ENCODE data around the gene CNFN. TPM values are rescaled to one million over a fixed set of nuclear protein-coding genes. Genes with fewer than 3 reads are reported as not detected.

The CNFN gene
- total RNA-seq, 4 donors from 2014 or later: 530 to 1,759 (median 921) TPM

DNA sequence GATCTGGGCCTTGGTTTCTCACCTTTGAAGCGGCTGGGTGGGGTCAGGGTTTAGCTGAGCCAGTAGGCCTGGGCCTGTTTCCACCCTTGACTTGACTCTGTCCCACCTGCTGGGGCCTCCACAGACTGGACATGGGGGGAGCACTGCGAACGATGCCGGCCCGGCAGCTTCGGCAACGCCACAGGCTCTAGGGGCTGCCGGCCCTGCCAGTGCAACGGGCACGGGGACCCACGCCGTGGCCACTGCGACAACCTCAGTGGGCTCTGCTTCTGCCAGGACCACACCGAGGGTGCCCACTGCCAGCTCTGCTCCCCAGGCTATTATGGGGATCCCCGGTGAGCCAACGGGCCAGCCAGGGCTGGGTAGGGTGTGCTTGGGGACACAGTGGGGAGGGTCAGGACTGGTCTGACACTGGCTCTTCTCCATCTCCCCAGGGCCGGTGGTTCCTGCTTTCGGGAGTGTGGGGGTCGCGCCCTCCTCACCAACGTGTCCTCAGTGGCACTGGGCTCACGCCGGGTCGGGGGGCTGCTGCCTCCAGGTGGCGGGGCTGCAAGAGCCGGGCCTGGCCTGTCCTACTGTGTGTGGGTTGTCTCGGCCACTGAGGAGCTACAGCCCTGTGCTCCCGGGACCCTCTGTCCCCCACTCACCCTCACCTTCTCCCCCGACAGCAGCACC lies 36.6 kb downstream of the CNFN start:
- Histone ChIP-seq H3K4me3 (no peak overlapping the region), H3K36me3 (peaks cover 3 to 93% (median 10%) of the 10 kb centered on the region in 3 donors), H3K9me3 (no peaks in the 10 kb centered on the region), H3K27ac (no peak overlapping the region), H3K27me3 (no peaks in the 10 kb centered on the region), H3K4me1 (peaks cover 0 to 4% (median 0%) of the 10 kb centered on the region in 3 donors)
- intact Hi-C loops (cut with DNase I): no loop called here
- TF ChIP-seq, protein P1, sequence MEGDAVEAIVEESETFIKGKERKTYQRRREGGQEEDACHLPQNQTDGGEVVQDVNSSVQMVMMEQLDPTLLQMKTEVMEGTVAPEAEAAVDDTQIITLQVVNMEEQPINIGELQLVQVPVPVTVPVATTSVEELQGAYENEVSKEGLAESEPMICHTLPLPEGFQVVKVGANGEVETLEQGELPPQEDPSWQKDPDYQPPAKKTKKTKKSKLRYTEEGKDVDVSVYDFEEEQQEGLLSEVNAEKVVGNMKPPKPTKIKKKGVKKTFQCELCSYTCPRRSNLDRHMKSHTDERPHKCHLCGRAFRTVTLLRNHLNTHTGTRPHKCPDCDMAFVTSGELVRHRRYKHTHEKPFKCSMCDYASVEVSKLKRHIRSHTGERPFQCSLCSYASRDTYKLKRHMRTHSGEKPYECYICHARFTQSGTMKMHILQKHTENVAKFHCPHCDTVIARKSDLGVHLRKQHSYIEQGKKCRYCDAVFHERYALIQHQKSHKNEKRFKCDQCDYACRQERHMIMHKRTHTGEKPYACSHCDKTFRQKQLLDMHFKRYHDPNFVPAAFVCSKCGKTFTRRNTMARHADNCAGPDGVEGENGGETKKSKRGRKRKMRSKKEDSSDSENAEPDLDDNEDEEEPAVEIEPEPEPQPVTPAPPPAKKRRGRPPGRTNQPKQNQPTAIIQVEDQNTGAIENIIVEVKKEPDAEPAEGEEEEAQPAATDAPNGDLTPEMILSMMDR (IDR thresholded peaks at IDR 0.05): no peak
- no peak for DNase-seq
- 83 to 94% methylated on average over 2 to 10 of the region's 29 CpGs for WGBS, 2 donors

DNA sequence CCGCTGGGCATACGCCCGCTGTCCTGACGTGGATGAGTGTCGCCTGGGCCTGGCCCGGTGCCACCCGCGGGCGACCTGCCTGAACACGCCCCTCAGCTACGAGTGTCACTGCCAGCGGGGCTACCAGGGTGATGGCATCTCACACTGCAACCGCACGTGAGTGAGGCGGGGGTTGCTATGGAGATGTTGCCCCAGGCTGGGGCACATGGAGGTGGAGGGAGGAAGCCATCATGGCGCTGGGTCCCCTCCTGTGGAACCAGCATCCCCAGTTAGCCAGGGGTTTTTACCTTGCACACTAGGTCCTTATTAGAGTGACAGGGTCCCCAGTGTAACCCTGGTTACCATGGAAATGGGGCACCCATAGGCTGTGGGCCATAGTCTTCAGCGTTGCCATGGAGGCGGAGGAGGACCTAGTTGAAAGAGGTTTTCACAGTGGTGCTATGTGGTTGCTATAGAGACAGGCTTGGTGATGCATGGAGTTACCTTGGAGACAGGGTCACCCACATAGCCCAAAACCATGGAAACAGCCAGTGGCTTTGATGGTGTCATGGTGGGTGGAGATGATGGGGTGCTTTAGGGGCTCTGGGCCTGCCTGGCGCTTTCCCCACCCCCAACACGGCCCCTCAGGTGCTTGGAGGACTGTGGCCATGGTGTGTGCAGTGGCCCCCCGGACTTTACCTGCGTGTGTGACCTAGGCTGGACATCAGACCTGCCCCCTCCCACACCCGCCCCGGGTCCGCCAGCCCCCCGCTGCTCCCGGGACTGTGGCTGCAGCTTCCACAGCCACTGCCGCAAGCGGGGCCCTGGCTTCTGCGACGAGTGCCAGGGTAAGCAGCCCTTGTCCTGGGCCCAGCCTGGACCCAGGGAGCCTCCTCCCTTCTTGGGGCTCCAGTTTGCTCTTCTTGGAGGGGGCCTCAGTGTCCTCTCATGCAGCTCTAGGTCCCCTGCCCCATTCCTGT lies 37.5 kb downstream of the CNFN start:
- H3K4me3 ChIP-seq: no peak overlapping the region
- TF ChIP-seq, protein P1 (IDR thresholded peaks at IDR 0.05): no peak
- no peak for TF ChIP-seq POLR2A (IDR thresholded peaks at IDR 0.05)
- intact Hi-C loops (cut with DNase I): no loop called here
- H3K9me3 ChIP-seq: no peaks in the 10 kb centered on the region
- DNase-seq: no peak
- 93% methylated on average over 5 of the region's 31 CpGs; no CpG with 5 or more reads in 1 of the 2 donors for WGBS, 2 donors
- no peak overlapping the region for H3K27ac ChIP-seq
- H3K27me3 ChIP-seq: no peaks in the 10 kb centered on the region
- H3K36me3 ChIP-seq: peaks cover 3 to 93% (median 10%) of the 10 kb centered on the region in 3 donors
- peaks cover 0 to 12% (median 0%) of the 10 kb centered on the region in 3 donors for H3K4me1 ChIP-seq

- no peak for TF ChIP-seq POLR2A (IDR thresholded peaks at IDR 0.05)
- TF ChIP-seq, protein P1 (IDR thresholded peaks at IDR 0.05): no peak
- intact Hi-C loops (cut with DNase I): no loop called here
- Histone ChIP-seq H3K27me3 (no peaks in the 10 kb centered on the region), H3K4me1 (peaks cover 0 to 20% (median 0%) of the 10 kb centered on the region in 3 donors), H3K27ac (no peak overlapping the region), H3K36me3 (peaks cover 0 to 80% (median 0%) of the 10 kb centered on the region in 3 donors), H3K4me3 (no peak overlapping the region), H3K9me3 (no peaks in the 10 kb centered on the region)
- 100% methylated on average over 3 to 7 of the region's 21 CpGs for WGBS, 2 donors
- no peak for DNase-seq
Observed at GRCh38 chr19:42351079-42351735, 38.9 kb downstream of the CNFN start.

DNA sequence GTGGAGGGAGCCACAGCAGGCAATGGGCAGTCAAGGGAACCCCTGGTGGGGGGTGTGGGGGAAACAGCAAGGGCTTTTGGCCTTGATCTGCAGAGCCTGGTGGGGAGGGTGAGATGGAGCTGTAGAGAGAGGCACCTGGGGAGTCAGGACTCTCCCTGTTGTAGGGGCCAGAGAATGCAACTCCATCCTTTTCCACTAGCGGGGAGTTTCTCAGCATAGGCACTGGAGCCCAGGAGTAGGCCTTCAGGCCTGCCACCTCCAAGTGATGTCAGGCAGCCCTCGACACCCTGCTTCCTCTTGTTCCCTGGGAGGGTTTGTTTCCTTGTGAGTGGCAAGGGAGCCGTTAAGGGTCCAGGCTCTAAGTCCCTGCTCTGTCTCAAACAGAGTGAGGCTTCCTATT lies 39.7 kb downstream of the CNFN start:
- WGBS, 2 donors: 87 to 97% methylated on average over 2 to 3 of the region's 3 CpGs
- Histone ChIP-seq H3K27me3 (no peaks in the 10 kb centered on the region), H3K9me3 (no peaks in the 10 kb centered on the region), H3K27ac (no peak overlapping the region), H3K4me1 (peaks cover 0 to 20% (median 0%) of the 10 kb centered on the region in 3 donors), H3K36me3 (peaks cover 0 to 80% (median 0%) of the 10 kb centered on the region in 3 donors), H3K4me3 (no peak overlapping the region)
- intact Hi-C loops (cut with DNase I): no loop called here
- TF ChIP-seq, protein P1 (IDR thresholded peaks at IDR 0.05): no peak
- TF ChIP-seq POLR2A (IDR thresholded peaks at IDR 0.05): no peak
- DNase-seq: no peak
